Calu3 (cell line): ENCODE measurements around the gene IGSF9. TPM values are rescaled to one million over a fixed set of nuclear protein-coding genes. Genes with fewer than 3 reads are reported as not detected.

Experiments
- BruUV-seq: library from RNA; stranded (reverse); fragments of 400-500 nt; replicated peaks from 2 replicates; lab custom pipeline; 2021; lab: Mats Ljungman, UMichigan
- CTCF ChIA-PET: fragments of 300-600 bp; sonication (Branson Sonifier 250); formaldehyde crosslinking; loops from one replicate; lab custom pipeline; 2022; ENCODE audit warnings: antibody characterized with exemption; lab: Charles Lee
- DNase-seq: peaks from one replicate; pipeline ENCODE4 v3.0.0; 2022
- H3K27ac Mint-ChIP-seq: one replicate; pipeline ENCODE4 v1.8.0; 2022; ENCODE audit warnings: mixed read lengths; ENCODE audit not compliant: unreplicated experiment
- H3K27me3 Mint-ChIP-seq: one replicate; pipeline ENCODE4 v1.8.0; 2022; ENCODE audit warnings: mixed read lengths; ENCODE audit not compliant: unreplicated experiment
- H3K36me3 Mint-ChIP-seq: one replicate; pipeline ENCODE4 v1.8.0; 2022; ENCODE audit warnings: mild to moderate bottlenecking, moderate library complexity, mixed read lengths; ENCODE audit not compliant: insufficient read depth, unreplicated experiment
- H3K4me1 Mint-ChIP-seq: one replicate; pipeline ENCODE4 v1.8.0; 2022; ENCODE audit warnings: mild to moderate bottlenecking, low read depth, mixed read lengths; ENCODE audit not compliant: unreplicated experiment
- H3K4me3 Mint-ChIP-seq: one replicate; pipeline ENCODE4 v1.8.0; 2022; ENCODE audit warnings: mild to moderate bottlenecking, low read depth, moderate library complexity, mixed read lengths; ENCODE audit not compliant: unreplicated experiment
- H3K9me3 Mint-ChIP-seq: one replicate; pipeline ENCODE4 v1.8.0; 2022; ENCODE audit warnings: low read depth, mixed read lengths; ENCODE audit not compliant: unreplicated experiment
- intact Hi-C: fragments of 100-400 bp; cut with micrococcal nuclease; formaldehyde crosslinking; loops from one replicate; pipeline ENCODE4 v1.10.0; 2022; ENCODE audit not compliant: unreplicated experiment
- total RNA-seq: library from RNA; stranded (reverse); gene quantifications from 2 replicates; pipeline ENCODE4 v1.2.3, GENCODE V29; 2022
- TF ChIP-seq, protein P1 (sequence below): fragments of 200-600 bp; IDR thresholded peaks from one replicate; pipeline ENCODE4 v1.8.0; 2022; ENCODE audit warnings: antibody characterized with exemption; ENCODE audit not compliant: unreplicated experiment

Gene IGSF9
- total RNA-seq, 1 experiment from 2014 or later, result 7.6 TPM

DNA sequence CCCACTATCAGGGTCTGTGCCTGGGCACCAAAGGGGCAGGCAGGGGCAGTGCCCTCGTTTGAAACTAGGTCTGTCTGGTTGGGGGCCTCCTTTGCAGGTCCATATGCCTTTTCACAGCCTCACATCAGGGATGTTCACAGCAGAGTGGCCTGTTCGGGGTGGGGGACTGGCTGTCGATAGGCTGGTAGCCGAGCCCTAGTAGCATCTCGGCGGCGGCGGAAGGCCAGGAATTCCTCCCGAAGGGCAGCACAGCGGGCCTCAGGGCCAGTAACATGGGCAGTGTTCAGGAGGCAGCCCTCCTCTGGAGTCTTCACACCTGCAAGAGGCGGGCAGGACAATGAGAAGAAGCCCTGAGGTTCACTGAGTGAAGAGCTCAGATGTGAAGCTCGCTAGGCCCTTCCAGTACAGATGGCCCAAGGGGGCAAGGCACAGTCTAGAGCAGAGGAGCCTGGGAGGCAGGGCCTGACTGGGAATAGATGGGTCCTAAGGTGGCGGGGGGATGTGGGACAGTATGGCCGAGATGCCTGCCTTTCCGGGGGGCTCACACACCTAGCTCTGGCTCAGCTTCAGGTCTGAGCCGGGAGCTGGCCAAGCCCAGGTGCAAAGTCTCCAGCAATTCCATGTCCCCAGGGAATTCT lies 18.1 kb downstream of the IGSF9 start:
- no peak overlapping the region for H3K4me3 Mint-ChIP-seq
- H3K9me3 Mint-ChIP-seq, result no peaks in the 10 kb centered on the region
- H3K4me1 Mint-ChIP-seq, result peaks cover 27% of the 10 kb centered on the region
- peaks cover 49% of the 10 kb centered on the region for H3K36me3 Mint-ChIP-seq
- CTCF ChIA-PET, result interaction anchor here (1.7 to 6.6 kb wide), 2 partner anchors 34 to 79 kb away, joined by 6 to 42 read pairs; no protein-coding TSS in a partner anchor
- intact Hi-C loops, result no loop called here
- DNase-seq, result no peak
- no peak overlapping the region for H3K27ac Mint-ChIP-seq
- BruUV-seq, result no TSS peak
- TF ChIP-seq, protein P1, sequence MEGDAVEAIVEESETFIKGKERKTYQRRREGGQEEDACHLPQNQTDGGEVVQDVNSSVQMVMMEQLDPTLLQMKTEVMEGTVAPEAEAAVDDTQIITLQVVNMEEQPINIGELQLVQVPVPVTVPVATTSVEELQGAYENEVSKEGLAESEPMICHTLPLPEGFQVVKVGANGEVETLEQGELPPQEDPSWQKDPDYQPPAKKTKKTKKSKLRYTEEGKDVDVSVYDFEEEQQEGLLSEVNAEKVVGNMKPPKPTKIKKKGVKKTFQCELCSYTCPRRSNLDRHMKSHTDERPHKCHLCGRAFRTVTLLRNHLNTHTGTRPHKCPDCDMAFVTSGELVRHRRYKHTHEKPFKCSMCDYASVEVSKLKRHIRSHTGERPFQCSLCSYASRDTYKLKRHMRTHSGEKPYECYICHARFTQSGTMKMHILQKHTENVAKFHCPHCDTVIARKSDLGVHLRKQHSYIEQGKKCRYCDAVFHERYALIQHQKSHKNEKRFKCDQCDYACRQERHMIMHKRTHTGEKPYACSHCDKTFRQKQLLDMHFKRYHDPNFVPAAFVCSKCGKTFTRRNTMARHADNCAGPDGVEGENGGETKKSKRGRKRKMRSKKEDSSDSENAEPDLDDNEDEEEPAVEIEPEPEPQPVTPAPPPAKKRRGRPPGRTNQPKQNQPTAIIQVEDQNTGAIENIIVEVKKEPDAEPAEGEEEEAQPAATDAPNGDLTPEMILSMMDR, result no peak
- H3K27me3 Mint-ChIP-seq, result no peaks in the 10 kb centered on the region

DNA sequence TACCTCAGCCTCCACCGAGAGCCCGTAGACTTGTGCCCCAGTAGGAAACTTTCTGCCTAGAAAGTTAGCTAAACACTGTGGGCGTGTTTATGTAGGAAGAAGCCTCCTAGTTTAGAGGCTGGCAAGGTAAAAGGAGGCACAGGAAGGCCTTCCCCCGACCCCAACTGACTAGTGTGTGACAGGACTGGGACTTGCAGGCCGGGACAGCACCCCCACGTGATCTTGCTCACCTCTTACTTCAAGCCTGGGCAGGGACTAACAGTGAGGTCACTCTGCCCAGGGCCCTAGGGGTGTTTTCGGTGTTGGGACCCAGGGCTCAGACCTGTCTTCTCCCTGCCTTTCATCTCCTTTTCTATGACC lies 19.7 kb downstream of the IGSF9 start:
- CTCF ChIA-PET, result interaction anchor here (0.8 to 6.6 kb wide), 9 partner anchors 9 to 145 kb away, joined by 3 to 42 read pairs (median 6); partner anchors contain the start of genes DUSP23 and IGSF9
- no TSS peak for BruUV-seq

DNA sequence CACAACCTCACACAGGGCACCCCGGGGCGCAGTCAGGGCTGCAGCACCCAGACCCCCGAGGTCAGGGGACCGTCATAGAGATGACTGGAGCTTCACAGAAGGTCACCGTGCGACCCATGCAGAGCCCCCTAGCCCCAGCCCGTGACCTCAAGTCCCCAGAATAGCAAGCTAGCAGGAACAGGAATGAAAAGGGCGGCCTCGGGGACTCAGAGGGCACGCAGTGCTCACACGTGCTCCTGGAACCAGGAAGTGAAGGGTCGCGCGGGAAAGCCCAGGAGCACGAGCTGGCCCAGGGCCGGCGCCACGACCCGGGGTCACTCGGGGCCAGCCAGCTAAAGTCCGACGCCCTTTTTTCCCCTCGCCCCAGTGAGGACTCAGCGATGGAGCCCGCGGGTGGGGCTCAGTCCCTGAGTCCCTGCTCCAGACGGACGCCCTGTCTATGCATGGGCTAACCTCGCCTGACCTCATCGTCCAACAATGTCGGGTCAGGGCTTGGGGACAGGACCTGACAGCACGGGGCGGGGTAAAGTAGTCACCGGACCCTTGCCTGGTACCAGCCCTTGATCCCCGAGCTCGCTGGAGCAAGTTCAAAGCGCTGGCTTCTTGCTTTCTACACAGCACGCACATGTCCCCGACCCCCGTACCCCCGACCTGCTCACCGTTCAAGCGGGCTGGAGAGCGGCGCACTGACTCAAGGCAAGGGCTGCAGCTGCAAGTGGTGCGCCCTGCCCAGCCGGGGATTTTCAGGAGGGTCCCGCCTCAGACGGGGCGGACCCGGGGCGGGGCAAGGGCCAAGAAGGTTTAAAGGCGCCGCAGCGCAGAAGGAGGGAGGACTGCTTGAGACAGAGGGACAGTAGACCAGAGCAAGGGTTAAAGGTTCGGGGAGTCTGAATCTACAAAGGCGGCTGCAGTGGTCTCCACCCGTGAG lies 20.4 kb downstream of the IGSF9 start, which contains the start of gene TAGLN2:
TAGLN2 (minus strand) TSS at position 717 of the 928 bp plus-strand sequence. CDS start 4,998 bp downstream, outside the sequence.
- Mint-ChIP-seq H3K9me3 (no peaks in the 10 kb centered on the region), H3K36me3 (peaks cover 64% of the 10 kb centered on the region), H3K27ac (peak within 1 kb of the TSS; percentile 98), H3K4me3 (peak within 1 kb of the TSS; percentile 83), H3K27me3 (no peaks in the 10 kb centered on the region), H3K4me1 (peaks cover 48% of the 10 kb centered on the region)
- no TSS peak for BruUV-seq
- CTCF ChIA-PET, result interaction anchor here (0.8 to 6.6 kb wide), 12 partner anchors 9 to 144 kb away, joined by 3 to 42 read pairs (median 6); partner anchors contain the start of genes DUSP23 and IGSF9
- TF ChIP-seq, protein P1, result no peak
- intact Hi-C loops, result no loop called here
- peak; percentile 95 for DNase-seq

More for the DNA sequence above, 19.7 kb downstream of the IGSF9 start:
- peaks cover 44% of the 10 kb centered on the region for H3K4me1 Mint-ChIP-seq
- peak; percentile 50 for DNase-seq
- H3K27ac Mint-ChIP-seq, result peak overlapping the region; percentile 98
- TF ChIP-seq, protein P1, result no peak
- no peaks in the 10 kb centered on the region for H3K27me3 Mint-ChIP-seq
- intact Hi-C loops, result no loop called here
- H3K36me3 Mint-ChIP-seq, result peaks cover 61% of the 10 kb centered on the region
- peak overlapping the region; percentile 83 for H3K4me3 Mint-ChIP-seq
- no peaks in the 10 kb centered on the region for H3K9me3 Mint-ChIP-seq

DNA sequence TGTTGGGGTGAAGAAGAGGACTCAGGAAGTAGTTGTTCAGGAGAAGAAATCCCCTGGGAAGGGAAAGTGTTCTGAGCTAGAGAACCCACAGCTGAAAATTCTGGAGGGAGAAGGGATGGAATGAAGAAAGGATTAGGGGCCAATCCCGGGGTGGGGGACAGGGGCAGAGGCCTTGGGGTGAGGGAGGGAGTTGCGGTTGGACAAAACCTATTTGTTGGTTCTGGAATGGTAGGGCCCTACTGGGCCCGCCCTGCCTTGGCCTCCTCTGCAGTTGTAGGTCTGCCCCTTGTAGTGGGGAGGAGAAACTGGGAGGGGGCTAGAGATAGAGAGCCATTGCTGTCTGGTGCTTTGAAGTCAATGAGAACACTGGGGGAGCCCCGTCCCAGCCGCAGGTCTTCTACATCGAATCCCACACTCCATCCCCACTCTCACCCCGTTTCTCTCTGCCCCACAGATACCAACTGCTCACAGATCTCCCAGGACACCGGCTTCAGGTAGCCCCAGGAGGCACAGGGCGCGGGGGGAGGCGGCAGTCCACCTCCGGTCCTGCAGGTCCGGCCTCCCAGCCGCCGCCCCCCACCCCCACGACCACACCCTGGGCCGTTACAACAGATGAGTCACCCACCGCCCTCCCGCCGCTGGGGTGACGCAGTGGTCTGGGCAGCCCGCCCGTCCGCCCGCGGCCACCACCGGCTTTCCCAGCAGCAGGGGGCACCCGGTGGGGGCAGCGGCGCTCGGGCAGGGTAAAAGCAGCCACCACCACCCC lies 21.2 kb downstream of the IGSF9 start:
- Mint-ChIP-seq H3K36me3 (peaks cover 73% of the 10 kb centered on the region), H3K27ac (peak overlapping the region; percentile 98), H3K4me3 (peak overlapping the region; percentile 83), H3K9me3 (no peaks in the 10 kb centered on the region), H3K4me1 (peaks cover 48% of the 10 kb centered on the region), H3K27me3 (no peaks in the 10 kb centered on the region)
- intact Hi-C loops, result no loop called here
- peak; percentile 95 for DNase-seq
- TF ChIP-seq, protein P1, result no peak
- CTCF ChIA-PET, result interaction anchor here (0.8 to 6.6 kb wide), 12 partner anchors 8 to 125 kb away, joined by 3 to 42 read pairs (median 6); partner anchors contain the start of gene IGSF9
- TSS peak; percentile 54 for BruUV-seq
